Neural cell (in vitro differentiated cells): ENCODE measurements around the gene CXCL3. TPM values are rescaled to one million over a fixed set of nuclear protein-coding genes. Genes with fewer than 3 reads are reported as not detected.

Source experiments
- H2AFZ ChIP-seq: fragments of 200-600, 300-800 bp; sonication (generic), shearing (Covaris generic); 2 replicates; pipeline ENCODE4 v1.6.0; 2014; ENCODE audit warnings: low read depth, mild to moderate bottlenecking, antibody characterized with exemption, low read length, moderate library complexity
- H3F3A ChIP-seq: fragments of 200-600 bp; shearing (Covaris generic); 2 replicates; pipeline ENCODE4 v1.6.1; 2016; ENCODE audit warnings: mild to moderate bottlenecking, moderate library complexity, mixed read lengths, antibody characterized with exemption, low read length; ENCODE audit not compliant: insufficient read depth, poor library complexity, severe bottlenecking
- H3K27ac ChIP-seq: fragments of 200-600, 300-800 bp; sonication (generic), shearing (Covaris generic); 2 replicates; pipeline ENCODE4 v1.5.1; 2014; ENCODE audit warnings: mild to moderate bottlenecking, low read length, moderate library complexity
- H3K27me3 ChIP-seq: fragments of 300-800, 200-600 bp; sonication (generic), shearing (Covaris generic); 2 replicates; pipeline ENCODE4 v1.6.0; 2014; ENCODE audit warnings: mild to moderate bottlenecking, low read depth, low read length, moderate library complexity; ENCODE audit not compliant: insufficient read depth
- H3K36me3 ChIP-seq: fragments of 300-800, 200-600 bp; sonication (generic), shearing (Covaris generic); 2 replicates; pipeline ENCODE4 v1.5.1; 2014; ENCODE audit warnings: mild to moderate bottlenecking, antibody characterized with exemption, low read length, moderate library complexity; ENCODE audit not compliant: insufficient read depth
- H3K4me2 ChIP-seq: fragments of 300-800, 200-600 bp; sonication (generic), shearing (Covaris generic); 2 replicates; pipeline ENCODE4 v1.6.0; 2014; ENCODE audit warnings: mild to moderate bottlenecking, low read length
- H3K4me3 ChIP-seq: fragments of 300-800, 200-600 bp; sonication (generic), shearing (Covaris generic); 2 replicates; pipeline ENCODE4 v1.5.1; 2014; ENCODE audit warnings: mild to moderate bottlenecking, low read length, moderate library complexity
- H3K79me2 ChIP-seq: fragments of 200-600 bp; shearing (Covaris generic); replicated peaks from 2 replicates; pipeline ENCODE4 v1.6.0; 2014; ENCODE audit warnings: mild to moderate bottlenecking, low read length, moderate library complexity; ENCODE audit not compliant: insufficient read depth
- H3K9ac ChIP-seq: fragments of 300-800, 200-600 bp; sonication (generic), shearing (Covaris generic); 2 replicates; pipeline ENCODE4 v1.6.1; 2016; ENCODE audit warnings: mild to moderate bottlenecking, low read length, mixed read lengths
- H3K9me2 ChIP-seq: fragments of 200-600 bp; shearing (Covaris generic); 2 replicates; pipeline ENCODE4 v1.6.1; 2016; ENCODE audit warnings: mild to moderate bottlenecking, low read length, mixed read lengths; ENCODE audit not compliant: insufficient read depth
- H3K9me3 ChIP-seq: fragments of 200-600, 300-800 bp; sonication (generic), shearing (Covaris generic); 2 replicates; pipeline ENCODE4 v1.6.1; 2016; ENCODE audit warnings: mild to moderate bottlenecking, mixed run types, low read length, moderate library complexity, mixed read lengths
- H4K20me1 ChIP-seq: fragments of 200-600 bp; shearing (Covaris generic); 2 replicates; pipeline ENCODE4 v1.6.1; 2016; ENCODE audit warnings: mild to moderate bottlenecking, mixed run types; ENCODE audit not compliant: insufficient read depth
- EP300 ChIP-seq: fragments of 450-650 bp; conservative IDR thresholded peaks from 2 replicates; pipeline ENCODE4 v1.6.1; 2014; ENCODE audit warnings: antibody characterized with exemption, mild to moderate bottlenecking, moderate library complexity; ENCODE audit not compliant: poor library complexity, severe bottlenecking
- EZH2 ChIP-seq: fragments of 200-600, 300-800 bp; shearing (Covaris generic), sonication (generic); IDR thresholded peaks from 2 replicates; pipeline ENCODE4 v1.6.1; 2014; ENCODE audit warnings: antibody characterized with exemption, low read length, borderline replicate concordance, mild to moderate bottlenecking; ENCODE audit not compliant: insufficient read depth, poor library complexity, severe bottlenecking
- MXI1 ChIP-seq: fragments of 450-650 bp; conservative IDR thresholded peaks from 2 replicates; pipeline ENCODE4 v1.6.1; 2014; ENCODE audit warnings: antibody characterized with exemption, mild to moderate bottlenecking; ENCODE audit not compliant: poor library complexity, severe bottlenecking
- POLR2AphosphoS5 ChIP-seq: IDR thresholded peaks from 2 replicates; pipeline ENCODE4 v1.6.1; 2012
- RAD21 ChIP-seq: fragments of 450-650 bp; conservative IDR thresholded peaks from 2 replicates; pipeline ENCODE4 v1.6.1; 2014; ENCODE audit warnings: antibody characterized with exemption, mild to moderate bottlenecking, moderate library complexity
- REST ChIP-seq: IDR thresholded peaks from 2 replicates; pipeline ENCODE4 v1.6.1; 2012; ENCODE audit warnings: borderline replicate concordance
- SMC3 ChIP-seq: fragments of 450-650 bp; conservative IDR thresholded peaks from 2 replicates; pipeline ENCODE4 v1.6.1; 2014; ENCODE audit warnings: antibody characterized with exemption, mild to moderate bottlenecking, moderate library complexity; ENCODE audit not compliant: poor library complexity
- TAF1 ChIP-seq: IDR thresholded peaks from 2 replicates; pipeline ENCODE4 v1.6.1; 2012; ENCODE audit warnings: low read depth
- polyA plus RNA-seq: library from polyadenylated mRNA; depleted of rRNA; stranded (reverse); fragments of >200 nt; gene quantifications from 2 replicates; pipeline ENCODE4 v1.2.3, GENCODE V29; 2014
- TF ChIP-seq, protein P1 (sequence below): fragments of 450-650 bp; IDR thresholded peaks from 2 replicates; pipeline ENCODE4 v1.5.1; 2014; ENCODE audit warnings: antibody characterized with exemption, mild to moderate bottlenecking, moderate library complexity; ENCODE audit not compliant: poor library complexity, severe bottlenecking

CXCL3 gene
- polyA plus RNA-seq, 1 donor from 2014 or later: not detected

- Histone ChIP-seq H3K36me3 (no peaks in the 10 kb centered on the region), H3K27me3 (no peaks in the 10 kb centered on the region), H3K9me2 (no peaks in the 10 kb centered on the region), H3K79me2 (no peaks in the 10 kb centered on the region), H2AFZ (no peak overlapping the region), H3K4me2 (no peak overlapping the region), H3K9ac (no peak overlapping the region), H3K9me3 (no peaks in the 10 kb centered on the region), H4K20me1 (no peaks in the 10 kb centered on the region), H3K27ac (no peak overlapping the region), H3F3A (no peaks in the 10 kb centered on the region), H3K4me3 (no peak overlapping the region)
- no peak for TF ChIP-seq RAD21
- TF ChIP-seq EP300: no peak
- no peak for TF ChIP-seq POLR2AphosphoS5
- TF ChIP-seq EZH2: no peak
- no peak for TF ChIP-seq SMC3
- TF ChIP-seq MXI1: no peak
- TF ChIP-seq, protein P1, sequence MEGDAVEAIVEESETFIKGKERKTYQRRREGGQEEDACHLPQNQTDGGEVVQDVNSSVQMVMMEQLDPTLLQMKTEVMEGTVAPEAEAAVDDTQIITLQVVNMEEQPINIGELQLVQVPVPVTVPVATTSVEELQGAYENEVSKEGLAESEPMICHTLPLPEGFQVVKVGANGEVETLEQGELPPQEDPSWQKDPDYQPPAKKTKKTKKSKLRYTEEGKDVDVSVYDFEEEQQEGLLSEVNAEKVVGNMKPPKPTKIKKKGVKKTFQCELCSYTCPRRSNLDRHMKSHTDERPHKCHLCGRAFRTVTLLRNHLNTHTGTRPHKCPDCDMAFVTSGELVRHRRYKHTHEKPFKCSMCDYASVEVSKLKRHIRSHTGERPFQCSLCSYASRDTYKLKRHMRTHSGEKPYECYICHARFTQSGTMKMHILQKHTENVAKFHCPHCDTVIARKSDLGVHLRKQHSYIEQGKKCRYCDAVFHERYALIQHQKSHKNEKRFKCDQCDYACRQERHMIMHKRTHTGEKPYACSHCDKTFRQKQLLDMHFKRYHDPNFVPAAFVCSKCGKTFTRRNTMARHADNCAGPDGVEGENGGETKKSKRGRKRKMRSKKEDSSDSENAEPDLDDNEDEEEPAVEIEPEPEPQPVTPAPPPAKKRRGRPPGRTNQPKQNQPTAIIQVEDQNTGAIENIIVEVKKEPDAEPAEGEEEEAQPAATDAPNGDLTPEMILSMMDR: no peak
Measured at GRCh38 chr4:74032064-74032463, 6.4 kb downstream of the CXCL3 start.

GRCh38 chr4:74031576-74031975 lies 6.9 kb downstream of the CXCL3 start:
- TF ChIP-seq TAF1: no peak
- TF ChIP-seq RAD21: no peak
- no peak for TF ChIP-seq MXI1
- TF ChIP-seq, protein P1: no peak
- no peak for TF ChIP-seq SMC3
- TF ChIP-seq POLR2AphosphoS5: no peak
- no peaks in the 10 kb centered on the region for H3F3A ChIP-seq
- H4K20me1 ChIP-seq: no peaks in the 10 kb centered on the region
- H3K9me2 ChIP-seq: no peaks in the 10 kb centered on the region
- no peak overlapping the region for H3K27ac ChIP-seq
- no peak overlapping the region for H3K4me3 ChIP-seq
- H3K27me3 ChIP-seq: no peaks in the 10 kb centered on the region
- H3K36me3 ChIP-seq: no peaks in the 10 kb centered on the region
- no peak overlapping the region for H2AFZ ChIP-seq
- H3K79me2 ChIP-seq: no peaks in the 10 kb centered on the region
- no peak overlapping the region for H3K4me2 ChIP-seq
- no peak overlapping the region for H3K9ac ChIP-seq
- no peaks in the 10 kb centered on the region for H3K9me3 ChIP-seq

DNA sequence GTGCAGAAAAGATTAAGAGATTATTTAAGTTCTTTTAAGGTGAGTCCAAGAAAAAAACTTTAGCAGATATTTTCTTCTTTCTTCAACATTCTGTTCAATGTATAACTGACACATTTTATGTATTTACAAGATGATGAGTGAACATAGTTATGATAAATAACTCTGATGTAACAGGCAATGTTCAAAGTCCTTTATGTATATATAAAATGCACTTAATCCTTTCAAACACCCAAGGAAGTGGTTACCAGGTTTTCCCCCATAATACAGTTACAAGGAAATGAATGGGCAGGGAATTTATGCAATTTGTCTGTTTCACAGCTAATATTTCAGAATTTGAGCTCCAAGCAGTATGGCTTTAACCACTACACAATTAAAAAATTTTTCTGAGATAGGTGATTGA lies 8.2 kb downstream of the CXCL3 start:
- H3F3A ChIP-seq: no peaks in the 10 kb centered on the region
- TF ChIP-seq MXI1 (no peak), POLR2AphosphoS5 (no peak), TAF1 (no peak), EP300 (no peak), SMC3 (no peak), REST (no peak), RAD21 (no peak), EZH2 (no peak)
- TF ChIP-seq, protein P1: no peak
- no peak overlapping the region for H3K4me3 ChIP-seq
- no peak overlapping the region for H3K27ac ChIP-seq
- H4K20me1 ChIP-seq: no peaks in the 10 kb centered on the region
- H3K79me2 ChIP-seq: no peaks in the 10 kb centered on the region
- H3K27me3 ChIP-seq: no peaks in the 10 kb centered on the region
- no peaks in the 10 kb centered on the region for H3K9me2 ChIP-seq
- no peaks in the 10 kb centered on the region for H3K9me3 ChIP-seq
- H3K4me2 ChIP-seq: no peak overlapping the region
- no peak overlapping the region for H2AFZ ChIP-seq
- H3K36me3 ChIP-seq: no peaks in the 10 kb centered on the region
- no peak overlapping the region for H3K9ac ChIP-seq
